Measurements from ENCODE around the gene SKIDA1. TPM values are rescaled to one million over a fixed set of nuclear protein-coding genes. Genes with fewer than 3 reads are reported as not detected.
A peak's percentile ranks its signal among the peaks of the same experiment; 100 is the strongest.

The SKIDA1 gene
- total RNA-seq, 1 donor from 2014 or later, result 1.3 TPM

- Mint-ChIP-seq H3K36me3 (ENCODE audit: unreplicated experiment) (no peaks in the 10 kb centered on the region), H3K27me3 (ENCODE audit: unreplicated experiment) (peaks cover 8% of the 10 kb centered on the region), H3K27ac (ENCODE audit: unreplicated experiment) (peak overlapping the region; percentile 62), H3K9me3 (ENCODE audit: unreplicated experiment) (peaks cover 11% of the 10 kb centered on the region), H3K4me3 (ENCODE audit: unreplicated experiment) (peak overlapping the region; percentile 81), H3K4me1 (ENCODE audit: low read depth, unreplicated experiment) (peaks cover 13% of the 10 kb centered on the region)
- no peak for TF ChIP-seq CTCF (IDR thresholded peaks at IDR 0.05; ENCODE audit: partially characterized antibody, unreplicated experiment)
- DNase-seq, result no peak
Measured at GRCh38 chr10:21535494-21535965, 10.0 kb upstream of the SKIDA1 start.

GRCh38 chr10:21534604-21535493, 9.4 kb upstream of the SKIDA1 start:
- Mint-ChIP-seq H3K9me3 (ENCODE audit: unreplicated experiment) (peaks cover 11% of the 10 kb centered on the region), H3K27me3 (ENCODE audit: unreplicated experiment) (peaks cover 8% of the 10 kb centered on the region), H3K4me3 (ENCODE audit: unreplicated experiment) (peak overlapping the region; percentile 89), H3K36me3 (ENCODE audit: unreplicated experiment) (no peaks in the 10 kb centered on the region), H3K4me1 (ENCODE audit: low read depth, unreplicated experiment) (peaks cover 13% of the 10 kb centered on the region), H3K27ac (ENCODE audit: unreplicated experiment) (peak overlapping the region; percentile 52)
- peak; percentile 75 for DNase-seq
- no peak for TF ChIP-seq CTCF (IDR thresholded peaks at IDR 0.05; ENCODE audit: partially characterized antibody, unreplicated experiment)

- H3K27me3 Mint-ChIP-seq (ENCODE audit: unreplicated experiment), result peaks cover 8% of the 10 kb centered on the region
- TF ChIP-seq CTCF (IDR thresholded peaks at IDR 0.05; ENCODE audit: partially characterized antibody, unreplicated experiment), result no peak
- peaks cover 18% of the 10 kb centered on the region for H3K4me1 Mint-ChIP-seq (ENCODE audit: low read depth, unreplicated experiment)
- peak overlapping the region; percentile 89 for H3K4me3 Mint-ChIP-seq (ENCODE audit: unreplicated experiment)
- no peaks in the 10 kb centered on the region for H3K36me3 Mint-ChIP-seq (ENCODE audit: unreplicated experiment)
- no peak for DNase-seq
- H3K9me3 Mint-ChIP-seq (ENCODE audit: unreplicated experiment), result peaks cover 11% of the 10 kb centered on the region
- H3K27ac Mint-ChIP-seq (ENCODE audit: unreplicated experiment), result peak overlapping the region; percentile 52
Measured at GRCh38 chr10:21534280-21534586, 8.8 kb upstream of the SKIDA1 start.

- Mint-ChIP-seq H3K27me3 (ENCODE audit: unreplicated experiment) (peaks cover 8% of the 10 kb centered on the region), H3K27ac (ENCODE audit: unreplicated experiment) (peak within 1 kb of the TSS; percentile 92), H3K9me3 (ENCODE audit: unreplicated experiment) (peaks cover 11% of the 10 kb centered on the region), H3K36me3 (ENCODE audit: unreplicated experiment) (no peaks in the 10 kb centered on the region), H3K4me3 (ENCODE audit: unreplicated experiment) (peak within 1 kb of the TSS; percentile 90), H3K4me1 (ENCODE audit: low read depth, unreplicated experiment) (peaks cover 19% of the 10 kb centered on the region)
- DNase-seq, result peak; percentile 96
- TF ChIP-seq CTCF (IDR thresholded peaks at IDR 0.05; ENCODE audit: partially characterized antibody, unreplicated experiment), result peak; percentile 32
Measured at GRCh38 chr10:21533467-21534279, 8.2 kb upstream of the SKIDA1 start, which contains the start of gene MLLT10. Gene MLLT10, plus strand, starts transcription at chr10:21534232. Its CDS starts 413 bp downstream, at chr10:21534645.
